Renal cortical epithelial cell (primary cell): ENCODE data around the gene ESR2. TPM values are rescaled to one million over a fixed set of nuclear protein-coding genes. Genes with fewer than 3 reads are reported as not detected.
"Not testable (repeated sequence)": the region's sequence is repeated elsewhere in the genome, so short reads cannot be mapped to it uniquely, and the experiment has no call there.

Experiments
- DNase-seq: peaks from one replicate; pipeline ENCODE4 v3.0.0-alpha.2; 2011; ENCODE audit warnings: low read depth
- total RNA-seq: library from RNA; depleted of rRNA; stranded (reverse); fragments of >200 nt; gene quantifications from 2 replicates; pipeline ENCODE4 v1.2.3, GENCODE V29; 2014

ESR2 gene
- total RNA-seq, 1 donor from 2014 or later: 0.20 TPM

GRCh38 chr14:64040044-64040443 lies 254.1 kb downstream of the ESR2 start:
- DNase-seq: no peak

GRCh38 chr14:64038841-64039542 lies 255.2 kb downstream of the ESR2 start:
- peak; percentile 12 for DNase-seq

- not testable (repeated sequence) for DNase-seq
Measured at GRCh38 chr14:64037869-64038745, 256.1 kb downstream of the ESR2 start.

- peak; percentile 65 for DNase-seq
Measured at GRCh38 chr14:64035143-64035542, 259.0 kb downstream of the ESR2 start.

Other genes starting within 250 kb of the ESR2 start
- gene MTHFD1, start 94.0 kb upstream of the ESR2 start, total RNA-seq: 79.0 and 84.5 TPM in 2 replicates
- gene AKAP5, start 171.1 kb upstream of the ESR2 start, total RNA-seq: 4.7 and 16.3 TPM in 2 replicates
- 4.7 and 12.9 TPM in 2 replicates for gene ZBTB25, start 209.5 kb upstream of the ESR2 start, total RNA-seq
- 57.5 and 101 TPM in 2 replicates for gene ZBTB1, start 210.4 kb upstream of the ESR2 start, total RNA-seq
- 25.0 and 44.2 TPM in 2 replicates for gene HSPA2, start 246.4 kb upstream of the ESR2 start, total RNA-seq